A549 (cell line): ENCODE data around the gene RECK. TPM values are rescaled to one million over a fixed set of nuclear protein-coding genes. Genes with fewer than 3 reads are reported as not detected.

Experiments
- ATAC-seq, 2 experiments: fragments of 200-7000 bp in 1 of 2; fragments of >200 bp in 1 of 2; cut with Nextera tagmentation in 1 of 2; cut with Tn5 transposase in 1 of 2; 3 replicates each; pipeline versions ENCODE4 v1.8.0 to v1.9.1; 2018 to 2020; ENCODE audit warnings: mild to moderate bottlenecking in 1 of 2, moderate library complexity in 1 of 2
- CTCF ChIA-PET: fragments of 300-600 bp; sonication (Branson Sonifier 250); formaldehyde crosslinking; extraction: SDS; loops from one replicate; lab custom pipeline; 2021; ENCODE audit warnings: antibody characterized with exemption, inconsistent platforms; lab: Yijun Ruan, JAX
- POLR2A ChIA-PET: fragments of 350-600 bp; formaldehyde crosslinking; extraction: SDS; loops from one replicate; lab custom pipeline; 2021; ENCODE audit warnings: antibody characterized with exemption, inconsistent platforms; lab: Yijun Ruan, JAX
- DNase-seq, 2 experiments: peaks; one replicate each; pipeline versions ENCODE4 v3.0.0 to v3.0.0-alpha.2; 2011 to 2016; ENCODE audit warnings: low read depth in 1 of 2, low spot score in 1 of 2
- FAIRE-seq: peaks from 2 replicates; lab custom pipeline; 2011; peaks lifted over from hg19 to GRCh38; lab: Jason Lieb, UNC
- H3K27ac ChIP-seq, 2 experiments: fragments of >200 bp; sonication (Bioruptor Twin); formaldehyde crosslinking; 3 replicates each; pipeline ENCODE4 v1.5.1; 2016 to 2017
- H3K4me1 ChIP-seq: fragments of >200 bp; sonication (Bioruptor Twin); formaldehyde crosslinking; 3 replicates; pipeline ENCODE4 v1.6.1; 2016
- H3K4me2 ChIP-seq: fragments of >200 bp; sonication (Bioruptor Twin); formaldehyde crosslinking; 3 replicates; pipeline ENCODE4 v1.6.1; 2016
- H3K4me3 ChIP-seq: fragments of >200 bp; sonication (Bioruptor Twin); formaldehyde crosslinking; 3 replicates; pipeline ENCODE4 v1.5.1; 2016
- H3K9me3 ChIP-seq: fragments of >200 bp; sonication (Bioruptor Twin); formaldehyde crosslinking; 3 replicates; pipeline ENCODE4 v1.6.1; 2016
- BHLHE40 ChIP-seq: IDR thresholded peaks from 2 replicates; pipeline ENCODE4 v1.6.1; 2012; ENCODE audit warnings: low read depth, low read length, inconsistent platforms
- CBX2 ChIP-seq: fragments of 200-600 bp; sonication (generic); IDR thresholded peaks from 2 replicates; pipeline ENCODE4 v1.6.1; 2016; ENCODE audit warnings: low read depth, mild to moderate bottlenecking, borderline replicate concordance
- CBX8 ChIP-seq: fragments of 200-600 bp; sonication (generic); IDR thresholded peaks from 2 replicates; pipeline ENCODE4 v1.6.1; 2016
- CEBPB ChIP-seq, 2 experiments: fragments of >200 bp in 1 of 2; sonication (Bioruptor Twin) in 1 of 2; formaldehyde crosslinking in 1 of 2; IDR thresholded peaks; 2 replicates each; pipeline ENCODE4 v1.6.1; 2012 to 2016
- CTCF ChIP-seq: fragments of >200 bp; sonication (Bioruptor Twin); formaldehyde crosslinking; IDR thresholded peaks from 3 replicates; pipeline ENCODE4 v1.5.1; 2016
- FOXS1 ChIP-seq: fragments of 250-450 bp; sonication (Bioruptor Pico); IDR thresholded peaks from 2 replicates; pipeline ENCODE4 v1.5.0; 2020; ENCODE audit warnings: mild to moderate bottlenecking, moderate library complexity
- HDAC2 ChIP-seq: fragments of 200-600 bp; sonication (generic); IDR thresholded peaks from 2 replicates; pipeline ENCODE4 v1.6.1; 2016
- HMGXB4 ChIP-seq: fragments of 250-450 bp; sonication (Bioruptor Pico); IDR thresholded peaks from 2 replicates; pipeline ENCODE4 v1.5.0; 2021; ENCODE audit warnings: mild to moderate bottlenecking, moderate library complexity, borderline replicate concordance
- MAX ChIP-seq: IDR thresholded peaks from 2 replicates; pipeline ENCODE4 v1.6.1; 2012
- NFE2L2 ChIP-seq: fragments of 150-350 bp; conservative IDR thresholded peaks from 2 replicates; pipeline ENCODE4 v1.6.1; 2014; ENCODE audit warnings: low read length
- POLR2A ChIP-seq: IDR thresholded peaks from 2 replicates; pipeline ENCODE4 v1.6.1; 2012; ENCODE audit warnings: mild to moderate bottlenecking, low read length
- RAD21 ChIP-seq, 2 experiments: fragments of >200 bp in 1 of 2; sonication (Bioruptor Twin) in 1 of 2; formaldehyde crosslinking in 1 of 2; IDR thresholded peaks in 1 of 2; conservative IDR thresholded peaks in 1 of 2; 2 replicates in 1 of 2; 3 replicates in 1 of 2; pipeline ENCODE4 v1.6.1; 2012 to 2018; ENCODE audit warnings: inconsistent platforms in 1 of 2
- RCOR1 ChIP-seq: fragments of 150-350 bp; IDR thresholded peaks from 2 replicates; pipeline ENCODE4 v1.6.1; 2014; ENCODE audit warnings: antibody characterized with exemption, low read length, low read depth
- RFX5 ChIP-seq: fragments of 450-650 bp; IDR thresholded peaks from 2 replicates; pipeline ENCODE4 v1.7.1; 2014; ENCODE audit warnings: antibody characterized with exemption, mild to moderate bottlenecking, moderate library complexity
- SMC3 ChIP-seq: fragments of >200 bp; sonication (Bioruptor Twin); formaldehyde crosslinking; IDR thresholded peaks from 3 replicates; pipeline ENCODE4 v1.6.1; 2018; ENCODE audit warnings: inconsistent platforms
- SREBF2 ChIP-seq: fragments of 450-650 bp; IDR thresholded peaks from 2 replicates; pipeline ENCODE4 v1.6.1; 2014; ENCODE audit warnings: mild to moderate bottlenecking, moderate library complexity
- TFCP2L1 ChIP-seq: fragments of 250-450 bp; sonication (Bioruptor Pico); IDR thresholded peaks from 2 replicates; pipeline ENCODE4 v1.5.0; 2021; ENCODE audit warnings: mild to moderate bottlenecking
- USF2 ChIP-seq: fragments of 450-650 bp; IDR thresholded peaks from 2 replicates; pipeline ENCODE4 v1.6.1; 2014; ENCODE audit warnings: antibody characterized with exemption
- ZSCAN20 ChIP-seq: fragments of 250-450 bp; sonication (Bioruptor Pico); IDR thresholded peaks from 2 replicates; pipeline ENCODE4 v1.8.0; 2022; ENCODE audit warnings: mild to moderate bottlenecking, moderate library complexity
- WGBS: methylation state at CpG from one replicate; pipeline ENCODE4 v1.1.6; 2017; ENCODE audit errors: missing lambda C conversion rate; 5-methylcytosine and 5-hydroxymethylcytosine counted together
- polyA plus RNA-seq, 4 experiments: library from polyadenylated mRNA; depleted of rRNA in 3 of 4; stranded (reverse); fragments of >200 nt; fragmentation: RNase III in 1 of 4; extraction: RNeasy Plus Mini Kit Qiagen cat#74134 plus additional on column Dnase treatment in 1 of 4; gene quantifications; 2 replicates in 3 of 4; 3 replicates in 1 of 4; pipeline ENCODE4 v1.2.3, GENCODE V29; 2011 to 2017
- TF ChIP-seq, protein P1 (sequence below): fragments of 250-450 bp; sonication (Bioruptor Pico); IDR thresholded peaks from 2 replicates; pipeline ENCODE4 v1.5.0; 2020; ENCODE audit warnings: low read depth, mild to moderate bottlenecking, moderate library complexity
- TF ChIP-seq, protein P2 (sequence below): fragments of >200 bp; sonication (Bioruptor Twin); formaldehyde crosslinking; IDR thresholded peaks from 3 replicates; pipeline ENCODE4 v1.6.1; 2016

The RECK gene
- polyA plus RNA-seq, 2 of the 4 experiments (the other 2 are of a cell fraction), result 5.0 to 8.7 TPM

DNA sequence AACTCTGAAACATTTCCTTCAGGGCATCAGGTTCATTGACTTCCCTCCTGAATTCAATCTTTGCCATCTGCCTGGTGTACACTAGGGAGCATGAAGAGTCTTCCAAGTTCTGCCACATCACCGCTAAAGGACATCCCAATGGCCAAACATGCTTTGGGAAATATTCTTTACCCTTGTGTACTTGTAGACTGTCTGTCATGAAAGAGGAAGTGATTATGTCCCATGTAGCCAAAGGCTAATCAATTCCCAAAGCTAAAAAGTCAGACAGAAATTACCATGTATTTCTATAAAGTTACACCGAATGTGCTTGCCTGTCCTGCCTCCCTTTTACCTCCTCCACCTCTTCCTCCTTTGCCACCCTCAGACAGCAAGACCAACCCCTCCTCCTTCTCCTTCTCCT, 28.9 kb upstream of the RECK start (continued):
- no peak for TF ChIP-seq RCOR1
- no peak for TF ChIP-seq RFX5

DNA sequence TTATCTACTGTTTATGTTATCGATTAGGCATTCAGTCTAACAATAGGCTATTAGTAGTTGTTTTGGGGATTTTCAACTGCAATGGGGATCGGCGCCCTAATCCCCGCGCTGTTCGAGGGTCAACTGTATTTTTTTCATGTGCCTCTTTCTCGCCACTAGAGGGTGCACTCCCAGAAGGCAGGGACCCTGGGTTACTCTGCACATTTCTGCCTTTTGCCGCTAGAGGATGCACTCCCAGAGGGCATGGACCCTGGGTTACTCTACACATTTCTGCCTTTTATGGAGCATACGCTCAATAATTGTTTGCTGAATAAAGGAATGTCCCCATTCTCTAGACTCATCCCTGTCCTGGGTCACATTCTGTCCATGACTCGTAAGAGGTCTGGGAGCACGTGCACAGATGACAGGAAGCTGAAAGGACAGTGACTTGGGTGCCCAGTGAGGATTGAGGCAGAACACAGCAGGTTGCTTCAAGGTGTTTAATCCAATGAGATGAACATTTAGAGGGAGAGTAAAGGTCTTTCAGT, 27.9 kb upstream of the RECK start:
- Histone ChIP-seq H3K4me2 (peak overlapping the region; percentile 52), H3K27ac (no peak overlapping the region), H3K4me3 (no peak overlapping the region), H3K9me3 (peaks cover 4% of the 10 kb centered on the region; the same call in 1 of the 3 replicates)
- WGBS, result 5% methylated on average over 11 of the region's 11 CpGs
- DNase-seq, result peak; percentile 79 to 85
- ATAC-seq, result peak; percentile 90 to 99
- CTCF ChIA-PET, result interaction anchor here (0.6 to 11.3 kb wide), 57 partner anchors 9 to 1017 kb away, joined by 3 to 210 read pairs (median 4); partner anchors contain the start of genes CCIN, CLTA, GLIPR2 and HRCT1
- TF ChIP-seq MAX, result peak; percentile 55; the same call in 1 of the 2 replicates
- TF ChIP-seq NFE2L2, result no peak
- peak; percentile 92 for TF ChIP-seq SMC3
- TF ChIP-seq CBX2, result no peak
- peak; percentile 85 for TF ChIP-seq RAD21 (conservative IDR thresholded peaks at IDR 0.05 in 1 of 2, IDR thresholded peaks at IDR 0.05 in 1 of 2)
- peak; percentile 100 for TF ChIP-seq CTCF
- TF ChIP-seq, protein P1, sequence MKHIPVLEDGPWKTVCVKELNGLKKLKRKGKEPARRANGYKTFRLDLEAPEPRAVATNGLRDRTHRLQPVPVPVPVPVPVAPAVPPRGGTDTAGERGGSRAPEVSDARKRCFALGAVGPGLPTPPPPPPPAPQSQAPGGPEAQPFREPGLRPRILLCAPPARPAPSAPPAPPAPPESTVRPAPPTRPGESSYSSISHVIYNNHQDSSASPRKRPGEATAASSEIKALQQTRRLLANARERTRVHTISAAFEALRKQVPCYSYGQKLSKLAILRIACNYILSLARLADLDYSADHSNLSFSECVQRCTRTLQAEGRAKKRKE (CRISPR knock-in tag), result no peak
- TF ChIP-seq, all 56 proteins: peak for 4
- no peaks in the 10 kb centered on the region for H3K4me1 ChIP-seq
- peak; percentile 28 for FAIRE-seq
- POLR2A ChIA-PET, result no interaction called here

GRCh38 chr9:36011379-36011778, 25.3 kb upstream of the RECK start:
- no peak for FAIRE-seq
- POLR2A ChIA-PET, result interaction anchor here (1.5 kb wide), 1 partner anchor 91 kb away, joined by 3 read pairs; no protein-coding TSS in a partner anchor
- no peak for ATAC-seq

More at GRCh38 chr9:36011379-36011778, 25.3 kb upstream of the RECK start:
- no peaks in the 10 kb centered on the region for H3K4me1 ChIP-seq
- CTCF ChIA-PET, result interaction anchor here (0.6 to 11.3 kb wide), 11 partner anchors 13 to 195 kb away, joined by 3 to 210 read pairs (median 6); partner anchors contain the start of genes CCIN and OR2S2
- TF ChIP-seq CBX8 (no peak), POLR2A (no peak), TFCP2L1 (no peak), FOXS1 (CRISPR knock-in tag) (no peak), BHLHE40 (no peak), SREBF2 (no peak), RFX5 (no peak), HDAC2 (no peak), HMGXB4 (CRISPR knock-in tag) (no peak), ZSCAN20 (no peak), USF2 (no peak), CEBPB (IDR thresholded peaks at IDR 0.05) (no peak)
- TF ChIP-seq, protein P2, sequence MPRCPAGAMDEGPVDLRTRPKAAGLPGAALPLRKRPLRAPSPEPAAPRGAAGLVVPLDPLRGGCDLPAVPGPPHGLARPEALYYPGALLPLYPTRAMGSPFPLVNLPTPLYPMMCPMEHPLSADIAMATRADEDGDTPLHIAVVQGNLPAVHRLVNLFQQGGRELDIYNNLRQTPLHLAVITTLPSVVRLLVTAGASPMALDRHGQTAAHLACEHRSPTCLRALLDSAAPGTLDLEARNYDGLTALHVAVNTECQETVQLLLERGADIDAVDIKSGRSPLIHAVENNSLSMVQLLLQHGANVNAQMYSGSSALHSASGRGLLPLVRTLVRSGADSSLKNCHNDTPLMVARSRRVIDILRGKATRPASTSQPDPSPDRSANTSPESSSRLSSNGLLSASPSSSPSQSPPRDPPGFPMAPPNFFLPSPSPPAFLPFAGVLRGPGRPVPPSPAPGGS, result no peak
- no peak for DNase-seq
- H3K27ac ChIP-seq, result no peak overlapping the region
- H3K9me3 ChIP-seq, result peaks cover 4% of the 10 kb centered on the region; the same call in 1 of the 3 replicates
- H3K4me2 ChIP-seq, result no peak overlapping the region
- 41% methylated on average over 3 of the region's 3 CpGs for WGBS
- no peak overlapping the region for H3K4me3 ChIP-seq
